ENCODE measurements around the gene HDAC7. TPM values are rescaled to one million over a fixed set of nuclear protein-coding genes. Genes with fewer than 3 reads are reported as not detected.
A peak's percentile ranks its signal among the peaks of the same experiment; 100 is the strongest.
"Not testable (repeated sequence)": the region's sequence is repeated elsewhere in the genome, so short reads cannot be mapped to it uniquely, and the experiment has no call there.

HDAC7 gene
- total RNA-seq, 4 donors from 2014 or later = 9.8 to 80.9 (median 36.8) TPM

GRCh38 chr12:47816403-47817271 is 3.1 kb downstream of the HDAC7 start:
- Histone ChIP-seq H3K27me3 (no peaks in the 10 kb centered on the region), H3K4me1 (peaks cover 7 to 72% (median 48%) of the 10 kb centered on the region in 4 donors), H3K4me3 (peak overlapping the region in 3 of 4 donors; percentile 5 to 83 (median 80)), H3K27ac (peak overlapping the region; percentile 67 to 98 (median 98)), H3K9me3 (no peaks in the 10 kb centered on the region), H3K36me3 (no peaks in the 10 kb centered on the region)
- peak in 1 of 3 donors; percentile 47 for DNase-seq
- TF ChIP-seq POLR2A (IDR thresholded peaks at IDR 0.05) = no peak
- TF ChIP-seq CTCF (IDR thresholded peaks at IDR 0.05) = no peak

- H3K36me3 ChIP-seq, H3K27me3 ChIP-seq, H3K9me3 ChIP-seq, DNase-seq, H3K4me3 ChIP-seq: not testable (repeated sequence)
- Histone ChIP-seq H3K27ac (peak overlapping the region; percentile 38 to 98 (median 96)), H3K4me1 (peaks cover 10 to 73% (median 56%) of the 10 kb centered on the region in 4 donors)
Observed at GRCh38 chr12:47815447-47815846, 4.3 kb downstream of the HDAC7 start.

GRCh38 chr12:47814539-47815170 is 5.0 kb downstream of the HDAC7 start:
- no peak overlapping the region for H3K4me3 ChIP-seq
- peak in 1 of 3 donors; percentile 44 for DNase-seq
- peaks cover 10 to 81% (median 63%) of the 10 kb centered on the region in 4 donors for H3K4me1 ChIP-seq
- peak overlapping the region; percentile 93 to 98 (median 96) for H3K27ac ChIP-seq
- no peak for TF ChIP-seq POLR2A (IDR thresholded peaks at IDR 0.05)
- TF ChIP-seq CTCF (IDR thresholded peaks at IDR 0.05) = no peak
- H3K36me3 ChIP-seq = no peaks in the 10 kb centered on the region
- H3K9me3 ChIP-seq = no peaks in the 10 kb centered on the region
- no peaks in the 10 kb centered on the region for H3K27me3 ChIP-seq

GRCh38 chr12:47813511-47814196 is 6.0 kb downstream of the HDAC7 start:
- peaks cover 11 to 87% (median 72%) of the 10 kb centered on the region in 4 donors for H3K4me1 ChIP-seq
- H3K27ac ChIP-seq = peak overlapping the region; percentile 93 to 98 (median 96)
- no peaks in the 10 kb centered on the region for H3K9me3 ChIP-seq
- DNase-seq = peak; percentile 49 to 72 (median 62)
- H3K27me3 ChIP-seq = no peaks in the 10 kb centered on the region
- H3K4me3 ChIP-seq = peak overlapping the region; percentile 40 to 60 (median 44)
- no peak for TF ChIP-seq CTCF (IDR thresholded peaks at IDR 0.05)
- no peak for TF ChIP-seq POLR2A (IDR thresholded peaks at IDR 0.05)
- H3K36me3 ChIP-seq = no peaks in the 10 kb centered on the region

GRCh38 chr12:47812797-47813510 is 6.7 kb downstream of the HDAC7 start:
- Histone ChIP-seq H3K4me1 (peaks cover 12 to 86% (median 73%) of the 10 kb centered on the region in 4 donors), H3K27ac (peak overlapping the region; percentile 93 to 98 (median 96)), H3K36me3 (no peaks in the 10 kb centered on the region), H3K9me3 (no peaks in the 10 kb centered on the region), H3K27me3 (no peaks in the 10 kb centered on the region), H3K4me3 (peak overlapping the region; percentile 40 to 60 (median 44))
- TF ChIP-seq POLR2A (IDR thresholded peaks at IDR 0.05) = no peak
- TF ChIP-seq CTCF (IDR thresholded peaks at IDR 0.05) = no peak
- DNase-seq = peak; percentile 81 to 94 (median 91)
